HepG2 (cell line): Measurements from ENCODE around the gene NUCB1. TPM values are rescaled to one million over a fixed set of nuclear protein-coding genes. Genes with fewer than 3 reads are reported as not detected.

Source experiments
- ARNT2 ChIP-seq: sonication (generic); formaldehyde crosslinking; IDR thresholded peaks from 2 replicates; pipeline ENCODE4 v1.8.0; 2022; ENCODE audit warnings: mild to moderate bottlenecking, low read depth, missing genetic modification reagents, moderate library complexity
- CBX1 ChIP-seq: IDR thresholded peaks from one replicate; pipeline ENCODE4 v1.6.1; 2016; ENCODE audit warnings: antibody characterized with exemption, low read depth
- CCAR2 ChIP-seq: fragments of 200-400 bp; formaldehyde crosslinking; optimal IDR thresholded peaks from 2 replicates; pipeline ENCODE3; 2018; ENCODE audit warnings: low read depth, mild to moderate bottlenecking, low read length, moderate library complexity
- CREBL2 ChIP-seq: sonication (generic); formaldehyde crosslinking; IDR thresholded peaks from 2 replicates; pipeline ENCODE4 v1.8.1; 2023; ENCODE audit warnings: missing genetic modification reagents, mild to moderate bottlenecking, borderline replicate concordance
- ELF1 ChIP-seq: sonication (generic); formaldehyde crosslinking; IDR thresholded peaks from 2 replicates; pipeline ENCODE4 v1.4.0; 2020; ENCODE audit warnings: missing genetic modification reagents
- ELF4 ChIP-seq: sonication (generic); formaldehyde crosslinking; IDR thresholded peaks from 2 replicates; pipeline ENCODE4 v1.5.0; 2020; ENCODE audit warnings: missing genetic modification reagents, mild to moderate bottlenecking, moderate library complexity, borderline replicate concordance
- GABPB1 ChIP-seq: IDR thresholded peaks from 2 replicates; pipeline ENCODE4 v1.6.1; 2016; ENCODE audit warnings: mild to moderate bottlenecking, missing genetic modification reagents, moderate library complexity, missing compliant biosample characterization
- HNF4A ChIP-seq: sonication (generic); formaldehyde crosslinking; IDR thresholded peaks from 2 replicates; pipeline ENCODE4 v1.4.0; 2020; ENCODE audit warnings: missing genetic modification reagents
- HOXA7 ChIP-seq: sonication (generic); formaldehyde crosslinking; IDR thresholded peaks from 2 replicates; pipeline ENCODE4 v1.8.1; 2022; ENCODE audit warnings: mild to moderate bottlenecking, missing genetic modification reagents, moderate library complexity
- KLF12 ChIP-seq: sonication (generic); formaldehyde crosslinking; IDR thresholded peaks from 2 replicates; pipeline ENCODE4 v1.4.0; 2020; ENCODE audit warnings: missing genetic modification reagents, borderline replicate concordance
- MTF2 ChIP-seq: sonication (generic); formaldehyde crosslinking; IDR thresholded peaks from 2 replicates; pipeline ENCODE4 v1.5.0; 2020; ENCODE audit warnings: missing genetic modification reagents, borderline replicate concordance
- NFIC ChIP-seq: IDR thresholded peaks from 2 replicates; pipeline ENCODE4 v1.6.1; 2012; ENCODE audit warnings: mild to moderate bottlenecking, low read length, inconsistent platforms
- NR2F6 ChIP-seq, 2 experiments: IDR thresholded peaks; 2 replicates each; pipeline ENCODE4 v1.6.1; 2016; ENCODE audit warnings: antibody characterized with exemption in 1 of 2, mild to moderate bottlenecking in 1 of 2
- PLSCR1 ChIP-seq: sonication (generic); formaldehyde crosslinking; IDR thresholded peaks from 2 replicates; pipeline ENCODE4 v1.5.0; 2020; ENCODE audit warnings: missing genetic modification reagents, mild to moderate bottlenecking, borderline replicate concordance
- THAP7 ChIP-seq: sonication (generic); formaldehyde crosslinking; IDR thresholded peaks from 2 replicates; pipeline ENCODE4 v1.8.1; 2023; ENCODE audit warnings: mild to moderate bottlenecking, missing genetic modification reagents
- XRCC5 ChIP-seq: fragments of 200-400 bp; formaldehyde crosslinking; optimal IDR thresholded peaks from 2 replicates; pipeline ENCODE3; 2017; ENCODE audit warnings: mild to moderate bottlenecking, low read length
- ZBTB14 ChIP-seq: sonication (generic); formaldehyde crosslinking; IDR thresholded peaks from 2 replicates; pipeline ENCODE4 v1.4.0; 2020; ENCODE audit warnings: missing genetic modification reagents
- ZFP1 ChIP-seq: IDR thresholded peaks from 2 replicates; pipeline ENCODE4 v1.6.1; 2016
- ZNF335 ChIP-seq: sonication (generic); formaldehyde crosslinking; IDR thresholded peaks from 2 replicates; pipeline ENCODE4 v1.4.0; 2020; ENCODE audit warnings: missing genetic modification reagents
- ZNF619 ChIP-seq: sonication (generic); formaldehyde crosslinking; IDR thresholded peaks from 2 replicates; pipeline ENCODE4 v1.4.0; 2020; ENCODE audit warnings: mild to moderate bottlenecking, missing genetic modification reagents
- ZNF629 ChIP-seq: sonication (generic); formaldehyde crosslinking; conservative IDR thresholded peaks from 2 replicates; pipeline ENCODE4 v1.5.0; 2020; ENCODE audit warnings: missing genetic modification reagents
- ZNF75D ChIP-seq: sonication (generic); formaldehyde crosslinking; IDR thresholded peaks from 2 replicates; pipeline ENCODE4 v1.8.1; 2023; ENCODE audit warnings: missing genetic modification reagents, mild to moderate bottlenecking, borderline replicate concordance
- ZNF766 ChIP-seq: sonication (generic); formaldehyde crosslinking; IDR thresholded peaks from 2 replicates; pipeline ENCODE4 v1.5.0; 2020; ENCODE audit warnings: missing genetic modification reagents, borderline replicate concordance
- polyA plus RNA-seq, 8 experiments: library from polyadenylated mRNA; depleted of rRNA in 3 of 8; stranded (reverse) in 7 of 8; unstranded in 1 of 8; fragments of >200 nt; fragmentation: Illumina TruSeq in 4 of 8; extraction: Trizol in 4 of 8; gene quantifications; 2 replicates each; pipeline versions ENCODE4 v1.2.1 to v1.2.3, GENCODE V29; 2011 to 2016; ENCODE audit warnings: low read depth in 4 of 8, missing spikeins in 1 of 8, mixed read lengths in 1 of 8; ENCODE audit not compliant: insufficient read depth in 1 of 8
- total RNA-seq, 5 experiments: library from RNA; depleted of rRNA; stranded (reverse); fragments of >200 nt; fragmentation: Illumina TruSeq; extraction: Trizol; gene quantifications; 2 replicates each; pipeline ENCODE4 v1.2.3, GENCODE V29; 2016; ENCODE audit warnings: low read depth in 1 of 5
- TF ChIP-seq, protein P1 (sequence below): sonication (generic); formaldehyde crosslinking; conservative IDR thresholded peaks from 2 replicates; pipeline ENCODE4 v1.8.1; 2023; ENCODE audit warnings: missing genetic modification reagents
- TF ChIP-seq, protein P2 (sequence below): sonication (generic); formaldehyde crosslinking; IDR thresholded peaks from 2 replicates; pipeline ENCODE4 v1.4.0; 2020; ENCODE audit warnings: mild to moderate bottlenecking, missing genetic modification reagents, borderline replicate concordance

The NUCB1 gene
- total and polyA plus RNA-seq, 2 of the 13 experiments (the other 11 are each of a cell fraction or from before 2014, with no cell fraction given): 82.3 to 106 TPM

DNA sequence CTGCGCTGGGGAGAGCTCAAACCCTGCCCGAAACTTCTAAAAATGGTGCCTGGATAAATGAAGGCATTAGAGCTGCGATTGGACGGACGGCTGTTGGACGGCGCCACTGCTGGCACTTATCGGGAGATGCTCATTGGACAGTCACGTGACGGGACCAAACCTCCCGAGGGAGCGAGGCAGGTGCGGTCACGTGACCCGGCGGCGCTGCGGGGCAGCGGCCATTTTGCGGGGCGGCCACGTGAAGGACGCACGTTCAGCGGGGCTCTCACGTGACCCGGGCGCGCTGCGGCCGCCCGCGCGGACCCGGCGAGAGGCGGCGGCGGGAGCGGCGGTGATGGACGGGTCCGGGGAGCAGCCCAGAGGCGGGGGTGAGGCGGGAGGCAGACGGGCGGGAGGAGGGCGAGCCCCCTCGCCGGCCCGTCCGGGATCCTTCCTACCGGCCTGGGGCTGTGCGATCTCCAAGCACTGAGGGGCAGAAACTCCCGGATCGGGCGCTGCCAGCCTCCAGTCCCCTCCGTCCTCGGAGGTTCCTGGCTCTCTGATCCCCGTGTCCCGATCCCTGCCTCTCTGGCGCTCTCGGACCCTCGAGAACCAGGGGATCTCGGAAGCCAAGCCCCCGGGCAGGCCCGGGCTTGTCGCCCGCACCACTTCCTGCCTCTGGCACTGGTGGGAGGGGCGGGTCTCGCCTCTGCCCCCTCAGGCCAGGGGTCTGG is 54.6 kb downstream of the NUCB1 start, which contains the start of gene BAX (continued):
- TF ChIP-seq, protein P1, sequence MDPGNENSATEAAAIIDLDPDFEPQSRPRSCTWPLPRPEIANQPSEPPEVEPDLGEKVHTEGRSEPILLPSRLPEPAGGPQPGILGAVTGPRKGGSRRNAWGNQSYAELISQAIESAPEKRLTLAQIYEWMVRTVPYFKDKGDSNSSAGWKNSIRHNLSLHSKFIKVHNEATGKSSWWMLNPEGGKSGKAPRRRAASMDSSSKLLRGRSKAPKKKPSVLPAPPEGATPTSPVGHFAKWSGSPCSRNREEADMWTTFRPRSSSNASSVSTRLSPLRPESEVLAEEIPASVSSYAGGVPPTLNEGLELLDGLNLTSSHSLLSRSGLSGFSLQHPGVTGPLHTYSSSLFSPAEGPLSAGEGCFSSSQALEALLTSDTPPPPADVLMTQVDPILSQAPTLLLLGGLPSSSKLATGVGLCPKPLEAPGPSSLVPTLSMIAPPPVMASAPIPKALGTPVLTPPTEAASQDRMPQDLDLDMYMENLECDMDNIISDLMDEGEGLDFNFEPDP (CRISPR knock-in tag): no peak
- no peak for TF ChIP-seq NR2F6 (IDR thresholded peaks at IDR 0.05)
- TF ChIP-seq NR2F6 (CRISPR knock-in tag; IDR thresholded peaks at IDR 0.05): peak; percentile 13; the same call in 1 of the 2 replicates
- no peak for TF ChIP-seq HOXA7
- peak; percentile 47 for TF ChIP-seq CBX1
- TF ChIP-seq ZNF766 (CRISPR knock-in tag): no peak; the same call in 1 of the 2 replicates
- TF ChIP-seq ZNF619 (CRISPR knock-in tag): no peak
- no peak for TF ChIP-seq ZFP1 (CRISPR knock-in tag)
- no peak for TF ChIP-seq PLSCR1 (CRISPR knock-in tag)
- no peak for TF ChIP-seq ELF4 (CRISPR knock-in tag)
- no peak for TF ChIP-seq THAP7 (CRISPR knock-in tag)
- TF ChIP-seq, protein P2, sequence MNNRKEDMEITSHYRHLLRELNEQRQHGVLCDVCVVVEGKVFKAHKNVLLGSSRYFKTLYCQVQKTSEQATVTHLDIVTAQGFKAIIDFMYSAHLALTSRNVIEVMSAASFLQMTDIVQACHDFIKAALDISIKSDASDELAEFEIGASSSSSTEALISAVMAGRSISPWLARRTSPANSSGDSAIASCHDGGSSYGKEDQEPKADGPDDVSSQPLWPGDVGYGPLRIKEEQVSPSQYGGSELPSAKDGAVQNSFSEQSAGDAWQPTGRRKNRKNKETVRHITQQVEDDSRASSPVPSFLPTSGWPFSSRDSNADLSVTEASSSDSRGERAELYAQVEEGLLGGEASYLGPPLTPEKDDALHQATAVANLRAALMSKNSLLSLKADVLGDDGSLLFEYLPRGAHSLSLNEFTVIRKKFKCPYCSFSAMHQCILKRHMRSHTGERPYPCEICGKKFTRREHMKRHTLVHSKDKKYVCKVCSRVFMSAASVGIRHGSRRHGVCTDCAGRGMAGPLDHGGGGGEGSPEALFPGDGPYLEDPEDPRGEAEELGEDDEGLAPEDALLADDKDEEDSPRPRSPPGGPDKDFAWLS: no peak
- TF ChIP-seq MTF2 (CRISPR knock-in tag): no peak
- 0 out of 2 replicates have a peak, but pooled peaks have one; percentile 41 for TF ChIP-seq KLF12 (CRISPR knock-in tag)
- no peak for TF ChIP-seq ZNF75D (CRISPR knock-in tag)
- peak; percentile 76 for TF ChIP-seq GABPB1 (CRISPR knock-in tag)
- peak; percentile 72 for TF ChIP-seq ELF1 (CRISPR knock-in tag)
- TF ChIP-seq ZNF335 (CRISPR knock-in tag): 0 out of 2 replicates have a peak, but pooled peaks have one; percentile 19
- TF ChIP-seq HNF4A (CRISPR knock-in tag): no peak; the same call in 1 of the 2 replicates
- peak; percentile 74 for TF ChIP-seq ZBTB14 (CRISPR knock-in tag)
- TF ChIP-seq NFIC: peak; percentile 33; the same call in 1 of the 2 replicates
- no peak for TF ChIP-seq ZNF629 (CRISPR knock-in tag)
- TF ChIP-seq XRCC5: no peak
- peak; percentile 69 for TF ChIP-seq ARNT2 (CRISPR knock-in tag)
- no peak; the same call in 1 of the 2 replicates for TF ChIP-seq CREBL2
- TF ChIP-seq CCAR2: no peak
